H1 (cell line): Measurements from ENCODE around the gene SYCE1L. TPM values are rescaled to one million over a fixed set of nuclear protein-coding genes. Genes with fewer than 3 reads are reported as not detected.

Experiments used
- ASH2L ChIP-seq: fragments of 200-600, 300-600 bp; sonication (generic); IDR thresholded peaks from one replicate; pipeline ENCODE4 v1.7.1; 2017; ENCODE audit warnings: low read length
- BCL11A ChIP-seq, 2 experiments: IDR thresholded peaks; one replicate each; pipeline ENCODE4 v1.6.1; 2011; ENCODE audit warnings: low read depth in 2 of 2, low read length in 2 of 2, mild to moderate bottlenecking in 2 of 2
- CEBPB ChIP-seq: IDR thresholded peaks from 2 replicates; pipeline ENCODE4 v1.6.1; 2012; ENCODE audit warnings: low read depth, low read length
- EGR1 ChIP-seq: IDR thresholded peaks from 2 replicates; pipeline ENCODE4 v1.6.1; 2011; ENCODE audit warnings: low read depth, low read length, borderline replicate concordance
- EZH2 ChIP-seq: fragments of 200-600 bp; sonication (generic); IDR thresholded peaks from 2 replicates; pipeline ENCODE4 v1.7.1; 2012; ENCODE audit warnings: low read depth, mild to moderate bottlenecking, moderate library complexity, low read length, inconsistent platforms; ENCODE audit not compliant: severe bottlenecking
- GABPA ChIP-seq: IDR thresholded peaks from 2 replicates; pipeline ENCODE4 v1.6.1; 2011; ENCODE audit warnings: mild to moderate bottlenecking, low read length, moderate library complexity, borderline replicate concordance; ENCODE audit not compliant: insufficient read depth
- HDAC2 ChIP-seq, 2 experiments: fragments of 300-600 bp in 1 of 2; sonication (generic) in 1 of 2; IDR thresholded peaks; 2 replicates each; pipeline ENCODE4 v1.6.1; 2011 to 2012; ENCODE audit warnings: low read depth in 2 of 2, low read length in 2 of 2, mild to moderate bottlenecking in 2 of 2, moderate library complexity in 2 of 2, borderline replicate concordance in 1 of 2, inconsistent platforms in 1 of 2
- NANOG ChIP-seq: IDR thresholded peaks from 2 replicates; pipeline ENCODE4 v1.6.1; 2011; ENCODE audit warnings: low read length, low read depth, mild to moderate bottlenecking, inconsistent platforms; ENCODE audit not compliant: insufficient read depth, poor library complexity, severe bottlenecking
- POLR2A ChIP-seq, 2 experiments: IDR thresholded peaks; 1 replicate in 1 of 2; 2 replicates in 1 of 2; pipeline ENCODE4 v1.6.1; 2011; ENCODE audit warnings: low read depth in 2 of 2, low read length in 2 of 2, mild to moderate bottlenecking in 2 of 2; ENCODE audit errors: control extremely low read depth in 1 of 2
- POLR2AphosphoS5 ChIP-seq: IDR thresholded peaks from 2 replicates; pipeline ENCODE4 v1.6.1; 2011; ENCODE audit warnings: low read depth, low read length
- POU5F1 ChIP-seq: IDR thresholded peaks from 2 replicates; pipeline ENCODE4 v1.6.1; 2011; ENCODE audit warnings: low read depth, mild to moderate bottlenecking, low read length, moderate library complexity
- RAD21 ChIP-seq, 2 experiments: IDR thresholded peaks in 1 of 2; conservative IDR thresholded peaks in 1 of 2; 2 replicates each; pipeline ENCODE4 v1.6.1; 2011; ENCODE audit warnings: low read depth in 2 of 2, low read length in 2 of 2, improper control_type of control experiment in 1 of 2, inconsistent platforms in 1 of 2, mild to moderate bottlenecking in 1 of 2, moderate library complexity in 1 of 2
- SAP30 ChIP-seq: fragments of 300-600 bp; sonication (generic); IDR thresholded peaks from 2 replicates; pipeline ENCODE4 v1.7.1; 2012; ENCODE audit warnings: low read length, moderate library complexity, mild to moderate bottlenecking, inconsistent platforms; ENCODE audit not compliant: insufficient read depth, insufficient replicate concordance
- SIN3A ChIP-seq, 2 experiments: IDR thresholded peaks in 1 of 2; conservative IDR thresholded peaks in 1 of 2; 2 replicates each; pipeline ENCODE4 v1.6.1; 2011 to 2012; ENCODE audit warnings: low read length in 2 of 2, improper control_type of control experiment in 1 of 2, low read depth in 1 of 2, mild to moderate bottlenecking in 1 of 2
- SP1 ChIP-seq: IDR thresholded peaks from 2 replicates; pipeline ENCODE4 v1.6.1; 2011; ENCODE audit warnings: low read depth, low read length
- SP4 ChIP-seq: IDR thresholded peaks from 2 replicates; pipeline ENCODE4 v1.6.1; 2012; ENCODE audit warnings: low read length, inconsistent platforms
- TCF12 ChIP-seq: IDR thresholded peaks from 2 replicates; pipeline ENCODE4 v1.6.1; 2011; ENCODE audit warnings: low read depth, mild to moderate bottlenecking, low read length
- TEAD4 ChIP-seq: IDR thresholded peaks from 2 replicates; pipeline ENCODE4 v1.6.1; 2012; ENCODE audit warnings: low read depth, low read length, inconsistent platforms, mixed read lengths
- YY1 ChIP-seq: IDR thresholded peaks from 2 replicates; pipeline ENCODE4 v1.6.1; 2011; ENCODE audit warnings: low read depth, mild to moderate bottlenecking, low read length
- polyA plus RNA-seq, 7 experiments: library from polyadenylated mRNA; depleted of rRNA in 3 of 7; stranded (reverse) in 5 of 7; unstranded in 2 of 7; fragments of >200 nt in 5 of 7; fragments of 200-250 nt in 2 of 7; gene quantifications; 1 replicate in 5 of 7; 2 replicates in 1 of 7; 4 replicates in 1 of 7; pipeline versions ENCODE4 v1.2.1 to v1.2.3, GENCODE V29; 2011 to 2013; ENCODE audit warnings: missing spikeins in 2 of 7, mixed read lengths in 2 of 7
- total RNA-seq: library from RNA; stranded (reverse); fragmentation: NEBNext Ultra II Directional; extraction: Animal tissue kit (Norgen Biotek cat#: 25700); gene quantifications from 2 replicates; pipeline ENCODE4 v1.2.1, GENCODE V29; 2021
- TF ChIP-seq, protein P1 (sequence below), 3 experiments: IDR thresholded peaks; 1 replicate in 2 of 3; 2 replicates in 1 of 3; pipeline versions ENCODE4 v1.5.1 to v1.6.1; 2011; ENCODE audit warnings: low read length in 3 of 3, mild to moderate bottlenecking in 3 of 3, inconsistent platforms in 2 of 3, low read depth in 1 of 3, moderate library complexity in 1 of 3; ENCODE audit not compliant: insufficient read depth in 1 of 3; ENCODE audit errors: control extremely low read depth in 1 of 3

The SYCE1L gene
- total and polyA plus RNA-seq, 2 of the 8 experiments (the other 6 are each of a cell fraction or from before 2014, with no cell fraction given) = 5.8 to 6.8 TPM

DNA sequence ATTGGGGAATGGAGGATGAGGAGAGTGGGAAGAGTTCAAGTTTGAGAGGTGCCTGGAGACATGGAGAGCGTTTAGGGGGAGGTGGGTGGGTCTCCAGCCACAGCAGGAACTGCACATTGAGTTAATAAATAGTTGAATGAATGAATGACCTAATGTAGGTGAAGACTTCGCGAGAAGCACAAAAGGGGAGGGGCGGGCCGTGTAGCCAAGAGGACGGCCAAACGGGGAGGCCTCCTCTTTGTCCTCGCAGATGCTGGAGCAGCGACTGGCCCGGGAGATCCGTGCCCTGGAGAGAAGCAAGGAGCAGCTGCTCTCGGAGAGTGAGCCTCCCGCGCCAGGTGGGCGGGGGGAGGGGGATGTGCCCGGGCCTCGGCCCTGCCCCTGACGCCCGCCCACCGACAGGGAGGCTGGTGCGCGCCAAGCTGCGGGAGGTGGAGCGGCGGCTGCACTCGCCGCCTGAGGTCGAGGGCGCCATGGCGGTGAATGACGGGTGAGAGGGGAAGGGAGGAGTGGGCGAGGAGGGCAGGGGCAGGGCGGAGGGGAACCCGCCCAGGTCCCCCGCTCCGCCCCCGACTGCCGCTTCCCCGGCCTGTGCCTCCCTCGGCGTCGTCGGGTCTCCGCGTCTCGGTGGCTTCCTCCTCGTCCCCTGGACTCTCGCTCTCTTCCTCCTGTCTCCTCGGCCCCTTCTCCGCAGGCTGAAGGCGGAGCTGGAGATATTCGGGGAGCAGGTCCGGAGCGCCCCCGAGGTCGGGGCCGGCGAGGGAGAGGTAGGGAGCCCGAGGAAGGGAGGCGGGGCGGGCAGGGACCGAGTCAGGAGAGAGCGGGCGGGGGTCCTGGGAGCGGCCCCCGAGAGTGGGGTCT is 12.9 kb downstream of the SYCE1L start (continued):
- TF ChIP-seq, protein P1, sequence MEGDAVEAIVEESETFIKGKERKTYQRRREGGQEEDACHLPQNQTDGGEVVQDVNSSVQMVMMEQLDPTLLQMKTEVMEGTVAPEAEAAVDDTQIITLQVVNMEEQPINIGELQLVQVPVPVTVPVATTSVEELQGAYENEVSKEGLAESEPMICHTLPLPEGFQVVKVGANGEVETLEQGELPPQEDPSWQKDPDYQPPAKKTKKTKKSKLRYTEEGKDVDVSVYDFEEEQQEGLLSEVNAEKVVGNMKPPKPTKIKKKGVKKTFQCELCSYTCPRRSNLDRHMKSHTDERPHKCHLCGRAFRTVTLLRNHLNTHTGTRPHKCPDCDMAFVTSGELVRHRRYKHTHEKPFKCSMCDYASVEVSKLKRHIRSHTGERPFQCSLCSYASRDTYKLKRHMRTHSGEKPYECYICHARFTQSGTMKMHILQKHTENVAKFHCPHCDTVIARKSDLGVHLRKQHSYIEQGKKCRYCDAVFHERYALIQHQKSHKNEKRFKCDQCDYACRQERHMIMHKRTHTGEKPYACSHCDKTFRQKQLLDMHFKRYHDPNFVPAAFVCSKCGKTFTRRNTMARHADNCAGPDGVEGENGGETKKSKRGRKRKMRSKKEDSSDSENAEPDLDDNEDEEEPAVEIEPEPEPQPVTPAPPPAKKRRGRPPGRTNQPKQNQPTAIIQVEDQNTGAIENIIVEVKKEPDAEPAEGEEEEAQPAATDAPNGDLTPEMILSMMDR (IDR thresholded peaks at IDR 0.05; ENCODE audit: control extremely low read depth in 1 of 3, insufficient read depth in 1 of 3, low read depth in 1 of 3, low read length in 3 of 3) = 0 out of 4 replicates have a peak, but pooled peaks of 1 of the 3 experiments have one; percentile 2
- TF ChIP-seq TEAD4 (no peak), POLR2AphosphoS5 (peak; percentile 92), BCL11A (IDR thresholded peaks at IDR 0.05; ENCODE audit: low read depth in 2 of 2, low read length in 2 of 2) (no peak), SP4 (peak; percentile 34), SIN3A (conservative IDR thresholded peaks at IDR 0.05 in 1 of 2, IDR thresholded peaks at IDR 0.05 in 1 of 2; ENCODE audit: low read depth in 1 of 2, low read length in 2 of 2) (peak in 1 of 2 experiments; percentile 71; a peak in 2 of 4 replicates), YY1 (peak; percentile 82), CEBPB (no peak), EZH2 (peak; percentile 19), SAP30 (no peak), SP1 (peak; percentile 63; the same call in 1 of the 2 replicates), HDAC2 (IDR thresholded peaks at IDR 0.05; ENCODE audit: borderline replicate concordance in 1 of 2, low read depth in 2 of 2, low read length in 2 of 2) (0 out of 4 replicates have a peak, but pooled peaks of 1 of the 2 experiments have one; percentile 42), POU5F1 (no peak), EGR1 (peak; percentile 56; the same call in 1 of the 2 replicates), TCF12 (peak; percentile 83; the same call in 1 of the 2 replicates), NANOG (peak; percentile 21), RAD21 (IDR thresholded peaks at IDR 0.05 in 1 of 2, conservative IDR thresholded peaks at IDR 0.05 in 1 of 2; ENCODE audit: low read depth in 2 of 2, low read length in 2 of 2) (no peak), ASH2L (peak; percentile 25), GABPA (no peak), POLR2A (IDR thresholded peaks at IDR 0.05; ENCODE audit: control extremely low read depth in 1 of 2, low read depth in 2 of 2, low read length in 2 of 2) (peak in 1 of 2 experiments; percentile 88)
